Left ventricle myocardium inferior (tissue), 1 donor: ENCODE results near the gene PJA2. TPM values are rescaled to one million over a fixed set of nuclear protein-coding genes. Genes with fewer than 3 reads are reported as not detected.

Experiments used
- DNase-seq: peaks from one replicate; pipeline ENCODE4 v3.0.0-alpha.2; 2020
- H3K27ac ChIP-seq: fragments of 200-600 bp; replicated peaks from 2 replicates; pipeline ENCODE4 v1.8.0; 2021
- H3K27me3 ChIP-seq: fragments of 200-600 bp; 2 replicates; pipeline ENCODE4 v1.8.0; 2021; ENCODE audit warnings: low read depth
- H3K36me3 ChIP-seq: fragments of 200-600 bp; 2 replicates; pipeline ENCODE4 v1.8.0; 2021
- H3K4me1 ChIP-seq: fragments of 200-600 bp; 2 replicates; pipeline ENCODE4 v1.8.0; 2021
- H3K4me3 ChIP-seq: fragments of 200-600 bp; 2 replicates; pipeline ENCODE4 v1.8.0; 2021; ENCODE audit warnings: mild to moderate bottlenecking, moderate library complexity
- H3K9me3 ChIP-seq: fragments of 200-600 bp; replicated peaks from 2 replicates; pipeline ENCODE4 v1.8.0; 2021
- intact Hi-C: fragments of 100-400 bp; cut with micrococcal nuclease; formaldehyde crosslinking; loops from one replicate; pipeline ENCODE4 v1.11.0; 2022
- total RNA-seq: library from RNA; stranded (reverse); fragmentation: NEBNext Ultra II Directional; extraction: Animal tissue kit (Norgen Biotek cat#: 25700); gene quantifications from one replicate; pipeline ENCODE4 v1.2.1, GENCODE V29; 2021
- TF ChIP-seq, protein P1 (sequence below): fragments of 200-600 bp; IDR thresholded peaks from 2 replicates; pipeline ENCODE4 v1.8.0; 2021; ENCODE audit warnings: antibody characterized with exemption, mild to moderate bottlenecking, borderline replicate concordance
- donor health status: DM: no; HTN: yes; CAD: no; lungs with severe emphysema.

PJA2 gene
- total RNA-seq, 1 donor from 2014 or later, result 77.5 TPM

DNA sequence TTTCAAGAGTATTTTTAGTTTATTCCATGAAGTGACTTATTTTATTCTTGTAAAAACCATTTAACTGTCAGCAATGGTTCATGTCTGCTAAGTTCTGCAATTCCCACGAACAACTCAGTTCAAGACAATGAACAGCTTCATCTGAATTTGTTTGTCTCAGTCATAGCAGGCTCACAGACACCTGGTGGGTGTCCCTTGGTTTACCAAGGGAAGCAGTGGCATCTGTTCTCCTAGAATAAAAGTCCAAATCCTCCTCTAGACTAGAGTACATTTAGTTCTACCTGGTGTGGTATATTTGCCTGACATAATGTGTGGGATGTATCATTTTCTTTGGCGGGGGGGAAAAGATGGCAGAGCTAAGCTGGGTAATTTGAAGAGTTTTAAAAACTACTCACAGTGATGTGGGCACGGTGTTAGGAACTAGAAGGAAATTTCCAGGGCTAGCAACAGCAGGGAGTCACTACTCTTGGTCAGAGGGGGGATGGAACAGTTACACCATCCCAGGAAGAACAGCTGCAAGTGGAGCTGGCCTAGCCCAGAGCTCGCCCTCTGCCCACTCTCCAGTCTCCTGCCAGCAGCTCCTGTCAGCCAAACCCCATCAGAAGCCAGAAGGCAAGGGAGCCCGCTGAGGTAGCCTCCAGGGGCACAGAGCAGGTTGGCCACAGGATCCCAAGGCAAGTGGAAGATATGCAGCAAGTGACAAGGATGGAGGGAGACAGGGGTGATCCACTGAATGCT is 100.3 kb downstream of the PJA2 start:
- TF ChIP-seq, protein P1, sequence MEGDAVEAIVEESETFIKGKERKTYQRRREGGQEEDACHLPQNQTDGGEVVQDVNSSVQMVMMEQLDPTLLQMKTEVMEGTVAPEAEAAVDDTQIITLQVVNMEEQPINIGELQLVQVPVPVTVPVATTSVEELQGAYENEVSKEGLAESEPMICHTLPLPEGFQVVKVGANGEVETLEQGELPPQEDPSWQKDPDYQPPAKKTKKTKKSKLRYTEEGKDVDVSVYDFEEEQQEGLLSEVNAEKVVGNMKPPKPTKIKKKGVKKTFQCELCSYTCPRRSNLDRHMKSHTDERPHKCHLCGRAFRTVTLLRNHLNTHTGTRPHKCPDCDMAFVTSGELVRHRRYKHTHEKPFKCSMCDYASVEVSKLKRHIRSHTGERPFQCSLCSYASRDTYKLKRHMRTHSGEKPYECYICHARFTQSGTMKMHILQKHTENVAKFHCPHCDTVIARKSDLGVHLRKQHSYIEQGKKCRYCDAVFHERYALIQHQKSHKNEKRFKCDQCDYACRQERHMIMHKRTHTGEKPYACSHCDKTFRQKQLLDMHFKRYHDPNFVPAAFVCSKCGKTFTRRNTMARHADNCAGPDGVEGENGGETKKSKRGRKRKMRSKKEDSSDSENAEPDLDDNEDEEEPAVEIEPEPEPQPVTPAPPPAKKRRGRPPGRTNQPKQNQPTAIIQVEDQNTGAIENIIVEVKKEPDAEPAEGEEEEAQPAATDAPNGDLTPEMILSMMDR, result no peak
- Histone ChIP-seq H3K27me3 (no peaks in the 10 kb centered on the region), H3K9me3 (no peaks in the 10 kb centered on the region), H3K36me3 (no peaks in the 10 kb centered on the region), H3K27ac (no peak overlapping the region), H3K4me1 (no peaks in the 10 kb centered on the region), H3K4me3 (no peak overlapping the region)
- DNase-seq, result no peak
- intact Hi-C loops, result no loop called here

DNA sequence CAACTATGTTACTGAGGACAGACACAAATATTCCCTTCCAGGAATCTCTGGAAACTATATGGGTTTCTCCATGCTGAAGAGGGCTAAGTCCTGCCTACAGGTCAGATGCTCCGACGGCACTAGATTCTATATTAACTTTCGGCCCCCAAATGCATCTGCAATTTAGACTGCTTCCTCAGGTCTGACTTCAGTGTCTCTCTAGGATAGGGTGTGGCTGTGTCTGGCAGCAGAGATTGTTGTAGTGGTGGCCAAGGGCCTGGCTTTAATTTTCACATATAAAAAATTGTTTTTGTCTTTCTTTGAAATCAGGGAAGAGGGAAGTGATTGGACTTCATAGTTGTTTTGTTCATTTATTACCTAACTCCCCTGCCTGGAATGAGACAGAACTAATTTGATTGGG is 101.8 kb downstream of the PJA2 start:
- H3K4me3 ChIP-seq, result no peak overlapping the region
- H3K9me3 ChIP-seq, result no peaks in the 10 kb centered on the region
- H3K27me3 ChIP-seq, result no peaks in the 10 kb centered on the region
- intact Hi-C loops, result no loop called here
- TF ChIP-seq, protein P1, result no peak
- H3K36me3 ChIP-seq, result no peaks in the 10 kb centered on the region
- no peak overlapping the region for H3K27ac ChIP-seq
- no peak for DNase-seq
- H3K4me1 ChIP-seq, result no peaks in the 10 kb centered on the region

- intact Hi-C loops, result no loop called here
- TF ChIP-seq, protein P1, result no peak
- Histone ChIP-seq H3K36me3 (no peaks in the 10 kb centered on the region), H3K4me3 (no peak overlapping the region), H3K27ac (no peak overlapping the region), H3K4me1 (no peaks in the 10 kb centered on the region), H3K9me3 (no peaks in the 10 kb centered on the region), H3K27me3 (no peaks in the 10 kb centered on the region)
- DNase-seq, result no peak
These were observed 102.3 kb downstream of the PJA2 start for GRCh38 chr5:109307456-109307855.

DNA sequence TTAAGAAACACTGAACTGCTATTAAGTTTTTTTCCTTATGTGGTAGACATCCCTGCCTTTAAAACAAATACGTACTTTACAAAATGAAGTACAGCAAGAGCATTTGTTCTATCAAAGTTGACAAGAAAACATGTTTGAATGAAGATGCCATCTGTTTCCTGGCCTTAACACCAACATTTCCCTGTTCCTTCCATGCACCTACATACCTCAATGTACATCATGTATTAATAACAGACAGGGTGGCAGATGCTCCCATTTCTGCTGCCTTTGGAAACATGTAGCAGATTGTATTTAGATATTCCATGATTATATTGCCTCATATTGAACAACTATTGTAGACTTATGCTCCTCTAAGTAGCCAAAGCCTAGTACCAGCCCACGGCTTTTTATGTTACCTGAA is 104.4 kb downstream of the PJA2 start:
- intact Hi-C loops, result no loop called here
- no peak overlapping the region for H3K27ac ChIP-seq
- no peak for DNase-seq

DNA sequence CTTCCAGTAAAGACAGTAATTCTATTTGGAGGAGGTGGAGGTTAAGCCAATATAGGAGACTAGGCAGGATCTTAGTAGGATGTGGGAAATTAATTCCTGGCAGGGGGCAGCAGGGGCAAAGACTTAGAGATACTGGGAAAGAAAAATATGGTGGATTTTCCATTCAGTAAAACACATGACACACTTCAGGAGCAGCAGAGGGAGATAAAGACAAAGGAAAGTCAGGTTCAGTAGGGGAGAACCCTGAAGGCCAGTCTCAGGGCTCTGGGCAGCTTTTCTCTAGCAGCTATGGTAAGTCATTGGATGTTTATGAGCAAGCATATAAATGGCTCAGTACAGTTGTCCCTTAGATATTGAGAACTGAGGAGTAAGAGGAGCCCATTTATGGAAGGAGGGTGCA is 105.5 kb downstream of the PJA2 start:
- H3K4me1 ChIP-seq, result no peaks in the 10 kb centered on the region
- DNase-seq, result no peak
- no peaks in the 10 kb centered on the region for H3K9me3 ChIP-seq
- H3K27ac ChIP-seq, result no peak overlapping the region
- no peaks in the 10 kb centered on the region for H3K36me3 ChIP-seq
- intact Hi-C loops, result no loop called here
- no peak overlapping the region for H3K4me3 ChIP-seq
- TF ChIP-seq, protein P1, result no peak
- no peaks in the 10 kb centered on the region for H3K27me3 ChIP-seq

More for the DNA sequence above, 104.4 kb downstream of the PJA2 start:
- Histone ChIP-seq H3K36me3 (no peaks in the 10 kb centered on the region), H3K27me3 (no peaks in the 10 kb centered on the region), H3K9me3 (no peaks in the 10 kb centered on the region), H3K4me3 (no peak overlapping the region), H3K4me1 (no peaks in the 10 kb centered on the region)
- TF ChIP-seq, protein P1, result no peak
